LNCAP (cell line): ENCODE results near the gene ZNF777.

Experiments
- TF ChIP-seq, protein P1 (sequence below): fragments of 450-650 bp; IDR thresholded peaks from 2 replicates; pipeline ENCODE4 v1.5.1; 2017; ENCODE audit warnings: mild to moderate bottlenecking

The ZNF777 gene

DNA sequence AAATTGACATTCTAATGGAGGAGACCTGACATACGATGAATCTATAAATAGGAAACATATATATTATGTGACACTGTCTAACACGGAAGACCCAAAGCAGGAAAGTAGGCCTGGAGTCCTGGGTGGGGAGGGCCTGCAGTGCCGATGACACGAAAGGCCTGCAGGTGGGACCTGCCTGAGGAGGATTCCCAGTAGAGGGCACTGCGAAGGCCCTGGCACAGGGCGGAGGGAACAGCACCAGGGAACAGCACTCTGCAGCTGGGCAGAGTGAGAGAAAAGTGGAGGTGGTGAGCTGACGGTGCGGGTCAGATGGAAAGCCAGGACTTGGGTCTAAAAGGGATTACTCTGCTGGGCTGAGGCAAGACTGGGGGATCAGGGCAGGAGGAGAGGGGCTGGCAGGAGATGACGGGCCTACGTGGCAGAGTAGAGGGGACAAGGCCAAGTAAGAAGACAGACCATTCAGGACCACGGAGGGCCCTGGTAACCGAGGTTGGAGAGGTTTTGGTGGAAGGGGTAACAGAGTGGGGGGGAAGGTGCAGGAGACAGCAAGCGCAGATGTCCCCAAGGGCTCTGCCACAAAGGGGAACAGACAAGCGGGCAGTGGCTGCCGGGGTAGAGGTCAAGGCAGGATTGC is 28.6 kb upstream of the ZNF777 start:
- TF ChIP-seq, protein P1, sequence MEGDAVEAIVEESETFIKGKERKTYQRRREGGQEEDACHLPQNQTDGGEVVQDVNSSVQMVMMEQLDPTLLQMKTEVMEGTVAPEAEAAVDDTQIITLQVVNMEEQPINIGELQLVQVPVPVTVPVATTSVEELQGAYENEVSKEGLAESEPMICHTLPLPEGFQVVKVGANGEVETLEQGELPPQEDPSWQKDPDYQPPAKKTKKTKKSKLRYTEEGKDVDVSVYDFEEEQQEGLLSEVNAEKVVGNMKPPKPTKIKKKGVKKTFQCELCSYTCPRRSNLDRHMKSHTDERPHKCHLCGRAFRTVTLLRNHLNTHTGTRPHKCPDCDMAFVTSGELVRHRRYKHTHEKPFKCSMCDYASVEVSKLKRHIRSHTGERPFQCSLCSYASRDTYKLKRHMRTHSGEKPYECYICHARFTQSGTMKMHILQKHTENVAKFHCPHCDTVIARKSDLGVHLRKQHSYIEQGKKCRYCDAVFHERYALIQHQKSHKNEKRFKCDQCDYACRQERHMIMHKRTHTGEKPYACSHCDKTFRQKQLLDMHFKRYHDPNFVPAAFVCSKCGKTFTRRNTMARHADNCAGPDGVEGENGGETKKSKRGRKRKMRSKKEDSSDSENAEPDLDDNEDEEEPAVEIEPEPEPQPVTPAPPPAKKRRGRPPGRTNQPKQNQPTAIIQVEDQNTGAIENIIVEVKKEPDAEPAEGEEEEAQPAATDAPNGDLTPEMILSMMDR, result peak; percentile 59

- TF ChIP-seq, protein P1, result no peak
Measured at GRCh38 chr7:149479568-149479967, 18.7 kb upstream of the ZNF777 start.

GRCh38 chr7:149478754-149479153 is 17.9 kb upstream of the ZNF777 start:
- TF ChIP-seq, protein P1, result no peak

DNA sequence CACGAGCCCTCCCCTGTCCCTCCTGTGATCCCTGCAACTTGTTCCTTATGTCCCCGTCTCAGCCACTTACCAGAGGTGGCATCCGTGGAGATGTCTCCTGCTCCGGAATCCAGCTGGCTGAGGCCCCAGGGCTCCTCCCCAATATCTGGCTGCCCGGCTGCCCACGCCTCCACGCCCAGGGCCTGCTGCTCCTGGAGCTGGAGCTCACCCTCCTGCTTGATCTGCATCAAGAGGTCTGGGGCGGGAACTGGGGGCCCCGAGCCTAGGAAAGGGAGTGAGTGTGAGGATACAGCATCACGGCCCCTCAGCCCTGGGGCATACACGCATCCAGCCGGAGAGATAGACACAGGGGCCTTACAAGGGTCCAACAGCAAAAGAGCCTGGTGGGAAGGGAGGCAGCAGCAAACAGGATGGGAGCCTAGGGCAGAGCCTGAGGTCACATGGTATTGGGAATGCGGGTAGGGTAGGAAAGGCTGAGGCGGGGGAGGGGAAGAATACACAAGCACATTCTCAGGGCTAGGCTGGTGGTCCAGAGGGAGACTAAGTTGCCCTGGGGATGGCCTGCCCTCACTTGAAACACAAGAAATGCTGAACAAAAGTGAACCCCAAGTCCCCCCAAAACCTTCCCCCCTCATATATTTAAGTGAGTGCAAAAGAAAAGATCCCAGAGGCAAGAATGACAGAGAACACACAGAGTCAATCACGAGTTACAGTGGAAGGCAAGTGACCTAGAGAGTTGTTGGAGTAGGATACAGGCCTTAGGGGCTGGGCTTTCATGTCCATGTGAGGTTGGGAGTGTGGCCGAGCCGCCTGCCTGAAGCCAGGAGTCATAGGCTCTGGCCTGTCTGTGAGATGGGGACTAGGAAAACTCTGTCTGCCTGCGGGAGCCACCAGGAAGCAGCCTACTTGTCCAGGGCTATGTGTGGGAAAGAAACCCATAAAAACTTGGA is 16.9 kb upstream of the ZNF777 start:
- TF ChIP-seq, protein P1, result no peak

DNA sequence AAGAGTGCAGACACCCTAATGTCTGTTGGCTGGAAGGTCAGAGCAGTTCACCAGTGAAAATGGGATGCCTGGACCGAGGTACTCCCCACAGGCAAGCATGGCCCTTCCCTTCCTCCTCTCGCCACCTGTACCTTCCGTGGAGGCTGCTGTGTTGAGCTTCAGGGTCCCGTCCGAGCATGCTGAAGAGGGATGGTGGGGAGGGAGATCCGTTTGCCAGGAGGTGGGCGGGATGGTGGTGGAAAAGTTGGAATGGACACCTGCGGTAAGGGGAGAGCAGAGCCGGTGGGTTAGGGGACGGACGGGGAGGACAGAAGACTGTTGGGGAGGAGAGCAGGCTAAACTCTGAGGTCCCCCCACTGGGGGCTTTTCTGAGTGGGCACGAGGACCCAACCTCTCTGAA is 15.9 kb upstream of the ZNF777 start:
- TF ChIP-seq, protein P1, result no peak

DNA sequence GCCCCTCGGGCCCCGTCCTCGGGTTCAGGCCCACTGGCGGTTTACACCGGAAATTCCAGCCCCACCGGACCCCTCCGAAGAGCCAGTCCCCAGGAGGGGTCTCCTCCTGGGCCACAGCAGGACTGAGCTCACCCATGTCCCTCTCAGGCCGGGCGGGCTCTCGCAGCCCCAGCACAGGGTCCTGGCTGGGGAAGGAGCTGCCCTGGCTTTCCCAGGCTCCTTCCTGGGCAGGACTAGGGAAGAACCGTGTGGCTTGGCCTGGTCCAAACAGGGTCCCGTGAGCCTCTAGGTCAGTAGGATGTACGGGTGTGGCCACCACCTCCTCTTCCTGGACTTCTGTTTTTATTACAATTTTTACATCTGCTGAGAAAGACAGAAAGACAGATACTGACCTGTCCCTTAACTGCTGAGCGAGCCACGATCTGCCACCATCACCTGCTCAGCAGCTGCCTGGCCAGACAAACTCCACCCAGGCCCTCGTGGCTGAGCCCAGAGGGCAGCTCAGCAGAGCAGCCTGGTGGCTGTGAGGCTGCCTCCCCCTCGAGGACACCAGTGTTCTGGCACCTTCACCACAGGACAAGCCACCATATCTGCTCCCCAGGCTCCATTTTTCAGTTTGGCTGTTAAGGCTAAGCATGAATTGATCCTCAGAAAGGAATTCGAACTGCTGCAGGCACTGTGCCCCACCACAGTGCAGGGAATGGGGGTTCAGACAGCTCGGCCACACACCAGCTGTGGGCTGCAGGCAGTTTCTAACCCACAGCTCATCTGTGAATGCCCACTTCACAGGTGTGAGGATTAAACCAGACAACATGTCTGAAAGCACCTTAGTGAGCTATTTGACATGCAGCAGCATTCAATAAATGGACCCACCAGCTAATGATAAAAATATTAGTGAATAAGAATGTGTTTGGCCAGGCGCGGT is 14.5 kb upstream of the ZNF777 start:
- TF ChIP-seq, protein P1, result no peak
